NCI-H526 (cell line): ENCODE data around the gene MAGI2.
"Not testable (repeated sequence)": the region's sequence is repeated elsewhere in the genome, so short reads cannot be mapped to it uniquely, and the experiment has no call there.

ENCODE experiments used
- DNase-seq, 2 experiments: peaks; one replicate each; lab custom pipeline; 2025; lab: John Stamatoyannopoulos, UW

Gene MAGI2

DNA sequence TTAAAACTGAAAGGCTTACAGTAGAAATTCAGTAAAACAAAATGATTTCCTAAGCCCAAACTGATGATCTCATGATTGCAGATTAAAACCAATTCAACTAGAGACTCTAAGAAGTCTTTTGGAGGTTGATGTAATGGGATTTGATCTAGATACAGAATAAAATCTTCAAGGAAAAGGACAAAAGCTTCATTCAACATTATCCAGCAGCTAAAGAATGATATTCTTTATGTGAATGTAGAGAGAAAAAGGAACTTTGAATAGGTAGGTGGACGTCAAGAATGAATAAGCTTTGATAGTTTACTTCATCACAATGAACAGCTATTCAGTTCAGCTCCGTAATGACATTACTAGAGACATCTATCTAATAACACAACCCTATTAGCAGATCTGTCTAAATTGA is 910.5 kb downstream of the MAGI2 start:
- no peak for DNase-seq

DNA sequence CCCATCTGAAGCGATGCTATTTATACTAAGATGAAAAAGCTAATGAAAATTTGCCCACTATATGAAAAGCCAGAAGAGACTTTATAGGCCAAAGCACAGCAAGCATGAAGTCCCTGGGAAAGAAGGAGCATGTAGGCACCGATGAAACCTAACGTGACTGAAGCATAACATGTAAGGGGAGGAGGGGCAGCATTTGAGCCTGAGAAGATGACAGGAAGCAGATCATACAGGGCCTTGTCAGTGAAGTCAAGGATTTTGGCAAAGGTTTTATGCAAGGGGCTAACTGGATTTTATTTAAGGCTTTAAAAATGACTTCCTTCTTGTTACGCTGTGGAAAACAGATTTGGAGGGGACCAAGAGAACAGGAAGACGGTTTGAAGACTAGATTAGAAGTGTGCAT is 910.9 kb downstream of the MAGI2 start:
- no peak for DNase-seq

DNA sequence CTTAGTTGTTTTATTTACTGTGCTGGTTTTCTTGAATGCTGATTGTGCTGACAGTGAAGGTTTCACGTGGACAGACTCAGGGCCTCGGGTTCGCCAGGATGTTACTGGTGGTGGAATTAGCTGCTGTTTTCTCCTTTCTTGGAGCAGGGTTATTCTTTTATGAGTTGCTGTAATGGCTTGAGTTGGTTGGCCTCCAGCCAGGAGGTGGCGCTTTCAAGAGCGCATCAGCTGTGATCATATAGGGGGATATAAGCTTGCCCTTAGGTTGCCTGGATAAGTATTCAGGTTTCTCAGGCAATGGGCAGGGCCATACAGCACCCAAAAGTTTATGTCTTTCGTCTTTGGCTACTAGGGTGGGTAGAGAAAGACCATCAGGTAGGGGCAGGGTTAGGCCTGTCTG is 913.6 kb downstream of the MAGI2 start:
- no peak for DNase-seq

DNA sequence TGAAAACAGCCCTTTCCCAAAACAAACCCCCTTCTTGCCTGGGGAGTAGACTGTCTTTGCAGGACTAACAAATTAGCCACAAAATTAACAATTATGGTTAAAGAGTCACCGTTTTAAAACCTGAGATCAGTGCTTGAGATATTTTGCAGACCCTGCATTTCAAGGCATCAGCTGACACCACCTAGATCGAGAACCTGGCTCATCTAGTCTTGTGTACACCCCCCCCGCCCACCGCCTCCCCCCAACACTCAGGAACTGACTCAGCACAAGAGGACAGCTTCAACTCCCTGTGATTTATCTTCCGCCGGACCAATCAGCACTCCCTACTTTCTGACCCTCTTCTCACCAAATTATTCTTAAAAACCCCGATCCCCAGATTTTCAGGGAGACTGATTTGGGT is 917.8 kb downstream of the MAGI2 start:
- no peak for DNase-seq

DNA sequence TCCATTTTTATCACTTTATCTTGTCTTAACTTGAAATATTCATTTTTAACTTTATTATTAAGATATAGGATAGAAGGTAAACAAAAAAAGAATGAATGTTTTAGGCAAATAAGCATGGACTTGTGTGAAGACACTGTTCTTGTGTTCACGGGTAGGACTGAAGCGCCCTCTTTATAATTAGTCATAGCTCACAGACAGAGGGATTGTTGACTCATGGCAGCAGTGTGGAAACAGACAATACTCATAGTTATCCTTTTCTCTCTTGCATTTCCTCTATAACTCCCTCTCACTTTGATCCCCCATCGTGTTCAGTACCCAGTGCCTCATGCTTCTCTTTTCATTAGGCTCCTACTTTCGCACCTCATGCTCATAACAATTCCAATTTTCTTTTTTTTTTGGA is 923.1 kb downstream of the MAGI2 start:
- peak; percentile 57 to 64 for DNase-seq

DNA sequence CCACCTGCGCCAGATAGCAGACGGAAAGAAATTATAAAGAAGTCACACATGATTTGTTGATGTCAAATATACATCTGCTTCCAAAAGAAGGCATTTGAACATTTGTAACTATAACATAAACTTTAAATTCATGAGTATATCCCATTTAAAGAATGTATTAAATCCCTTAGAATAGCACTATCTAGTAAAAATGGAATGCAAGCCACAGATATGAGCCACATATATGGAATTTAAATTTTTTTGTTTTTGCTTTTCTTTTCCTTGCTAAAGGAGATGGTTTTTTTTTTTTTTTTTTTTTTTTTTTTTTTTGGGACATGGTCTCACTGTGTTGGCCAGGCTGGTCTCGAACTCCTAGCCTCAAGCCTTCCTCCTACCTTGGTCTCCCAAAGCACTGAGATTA is 924.1 kb downstream of the MAGI2 start:
- no peak for DNase-seq

- peak in 1 of 2 experiments; percentile 51 for DNase-seq
These were observed 924.5 kb downstream of the MAGI2 start for GRCh38 chr7:78528964-78529363.

DNA sequence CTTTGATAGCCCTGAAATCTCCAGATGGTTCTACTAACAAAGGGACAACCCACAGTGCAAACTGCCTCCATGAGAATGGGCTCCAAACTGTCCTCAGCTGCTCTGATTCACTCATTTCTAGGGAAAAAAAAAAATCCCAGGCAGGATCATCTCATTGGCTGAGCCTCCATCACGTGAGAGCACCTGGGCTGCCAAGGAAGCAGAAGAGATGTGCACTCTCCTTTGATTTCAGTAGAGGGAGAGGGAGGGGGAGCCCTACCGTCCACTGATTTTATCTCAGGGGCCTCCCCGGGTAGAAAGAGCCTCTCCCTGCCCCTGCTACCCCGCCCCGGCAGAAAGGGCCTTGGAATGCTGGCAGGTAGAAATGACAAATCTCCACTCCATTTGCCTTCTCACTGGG is 929.5 kb downstream of the MAGI2 start:
- DNase-seq = no peak

DNA sequence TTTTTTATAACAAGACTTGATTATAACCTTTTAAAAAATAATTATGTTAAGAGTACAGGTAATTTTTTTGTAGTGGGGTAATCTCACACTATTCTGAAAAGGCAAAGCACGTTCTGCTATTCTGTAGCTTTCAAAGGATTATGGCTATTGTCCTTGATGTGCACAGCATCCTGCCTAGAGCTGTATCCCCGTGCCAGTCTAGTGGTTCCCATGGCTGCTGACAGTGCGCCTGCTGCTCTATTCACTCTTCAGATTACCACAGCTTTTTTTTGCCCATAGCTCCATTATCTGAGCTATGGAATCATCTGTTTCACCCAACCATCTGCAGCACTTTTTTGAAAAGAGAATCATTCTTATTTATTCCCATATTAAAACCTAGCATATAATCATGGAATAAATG is 931.5 kb downstream of the MAGI2 start:
- no peak for DNase-seq

GRCh38 chr7:78516450-78516849 is 937.0 kb downstream of the MAGI2 start:
- no peak for DNase-seq

GRCh38 chr7:78514634-78515033 is 938.8 kb downstream of the MAGI2 start:
- DNase-seq = peak; percentile 81 to 87

DNA sequence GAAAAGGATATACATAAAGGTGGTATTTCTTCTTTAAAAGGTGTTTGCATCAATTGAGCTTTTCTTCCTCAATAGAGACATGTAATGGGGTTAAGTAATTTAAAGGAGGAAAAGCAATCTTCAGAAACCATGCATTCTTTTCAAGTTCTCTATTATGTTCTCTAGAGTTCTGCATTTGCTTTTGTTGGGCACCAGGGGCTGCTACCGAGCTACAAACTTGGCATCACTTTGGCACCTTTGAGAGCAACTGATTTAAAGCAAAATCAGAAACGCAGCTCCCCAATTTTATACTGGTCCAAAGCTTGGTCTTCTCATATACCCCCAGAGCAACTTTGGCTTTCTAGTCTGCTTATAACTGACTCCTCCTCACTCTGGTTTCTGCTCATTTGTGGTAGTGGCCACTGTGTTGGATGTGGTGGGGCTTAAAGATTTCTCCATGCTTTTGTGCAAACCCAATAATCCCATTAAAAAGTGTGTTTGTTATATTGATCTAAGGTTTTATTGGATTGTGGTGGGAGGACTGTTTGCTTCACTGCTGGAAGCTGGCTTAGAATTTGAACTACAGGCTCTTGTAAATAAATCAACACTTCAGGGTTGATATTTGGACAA is 942.8 kb downstream of the MAGI2 start:
- peak; percentile 26 to 67 for DNase-seq

DNA sequence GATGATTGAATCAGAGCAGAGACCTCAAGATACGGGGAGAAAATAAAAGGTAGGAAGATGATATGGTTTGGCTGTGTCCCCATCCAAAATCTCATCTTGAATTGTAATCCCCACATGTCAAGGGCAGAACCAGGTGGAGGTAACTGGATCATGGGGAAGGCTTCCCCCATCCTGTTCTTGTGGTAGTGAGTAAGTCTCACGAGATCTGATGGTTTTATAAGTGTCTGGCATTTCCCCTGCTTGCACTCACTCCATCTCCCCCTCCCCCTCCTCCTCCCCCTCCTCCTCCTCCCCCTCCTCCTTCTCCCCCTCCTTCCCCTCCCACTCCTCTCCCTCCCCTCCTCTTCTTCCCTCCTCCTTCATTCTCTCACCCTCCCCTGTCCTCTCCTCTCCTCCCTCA is 950.2 kb downstream of the MAGI2 start:
- not testable (repeated sequence) for DNase-seq

GRCh38 chr7:78501064-78501463 is 952.4 kb downstream of the MAGI2 start:
- no peak for DNase-seq

- no peak for DNase-seq
These were observed 953.5 kb downstream of the MAGI2 start for GRCh38 chr7:78499971-78500370.

- DNase-seq = no peak
These were observed 954.2 kb downstream of the MAGI2 start for GRCh38 chr7:78499283-78499682.

DNA sequence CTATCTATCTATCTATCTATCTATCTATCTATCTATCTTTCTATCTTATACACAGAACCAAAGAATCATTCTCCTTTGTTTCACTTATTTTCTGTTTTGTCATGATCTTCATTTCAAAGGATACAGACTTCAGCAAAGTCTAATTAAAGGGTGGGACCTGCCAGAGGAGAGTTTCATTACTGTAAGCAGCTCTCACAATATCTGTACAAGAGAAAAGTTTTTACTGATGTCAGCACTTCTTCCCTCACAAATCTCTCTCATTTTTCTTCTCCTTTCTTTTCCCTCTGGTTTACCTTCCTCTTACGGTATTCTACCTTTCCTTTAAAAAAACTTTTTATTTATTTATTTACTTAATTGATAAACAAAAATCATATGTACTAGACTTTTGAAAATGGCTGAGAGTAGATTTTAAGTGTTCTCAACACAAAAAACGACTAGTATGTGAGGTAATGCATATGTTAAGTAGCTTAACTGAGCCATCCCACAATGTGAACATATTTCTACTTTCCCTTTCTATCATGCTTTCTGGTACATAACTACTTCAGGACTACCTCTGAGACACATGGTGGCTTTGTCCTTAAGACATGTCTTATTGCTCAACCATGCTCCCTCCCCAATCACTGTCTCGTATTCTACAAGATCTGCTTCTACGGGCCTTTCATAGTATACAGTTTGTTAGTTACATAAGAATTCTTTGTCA is 955.6 kb downstream of the MAGI2 start:
- DNase-seq = no peak

GRCh38 chr7:78496096-78496630 is 957.3 kb downstream of the MAGI2 start:
- no peak for DNase-seq

DNA sequence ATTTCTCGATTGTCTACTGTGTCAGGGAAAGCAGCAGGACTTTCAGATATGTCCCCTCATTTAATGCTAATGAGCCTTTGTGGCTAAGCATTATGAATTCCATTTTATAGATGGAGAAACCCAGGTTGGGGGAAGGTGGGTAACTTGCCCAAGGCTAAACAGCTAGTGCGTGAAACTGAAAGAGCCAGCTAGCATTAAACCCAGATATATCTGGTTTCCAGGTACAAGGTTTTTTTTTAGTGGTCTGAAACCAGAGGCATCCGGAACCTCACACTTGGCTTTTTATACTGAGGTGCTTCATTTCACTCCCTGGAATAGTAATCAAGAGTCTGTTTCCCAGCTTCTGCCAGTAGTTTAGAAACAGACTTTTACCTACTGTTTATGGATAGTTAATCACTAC is 960.1 kb downstream of the MAGI2 start:
- no peak for DNase-seq

GRCh38 chr7:78492146-78492545 is 961.3 kb downstream of the MAGI2 start:
- no peak for DNase-seq

GRCh38 chr7:78490524-78490923 is 962.9 kb downstream of the MAGI2 start:
- DNase-seq = no peak

- no peak for DNase-seq
These were observed 963.8 kb downstream of the MAGI2 start for GRCh38 chr7:78489476-78490240.

DNA sequence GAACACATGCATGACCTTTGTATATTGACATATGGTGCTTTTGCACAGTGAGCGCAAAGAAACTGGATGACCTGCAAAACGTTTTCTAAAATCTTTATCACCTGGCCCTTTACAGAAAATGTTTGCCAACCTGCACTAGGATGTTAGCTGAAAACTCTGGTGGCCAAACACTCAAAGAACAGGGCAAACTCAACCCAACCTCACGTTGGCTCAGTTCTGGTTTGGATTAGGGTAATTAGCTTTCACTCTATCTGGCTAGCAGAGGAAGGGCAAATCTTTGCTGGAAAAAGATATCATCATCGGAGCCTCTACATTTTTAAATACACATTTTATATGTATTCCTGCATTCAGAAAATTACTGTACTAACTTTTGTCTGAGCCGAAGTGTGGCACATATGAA is 966.0 kb downstream of the MAGI2 start:
- DNase-seq = no peak
